ENCODE measurements around the gene MRPL10. TPM values are rescaled to one million over a fixed set of nuclear protein-coding genes. Genes with fewer than 3 reads are reported as not detected.

Gene MRPL10
- total RNA-seq, 1 experiment from 2014 or later: 159 TPM

DNA sequence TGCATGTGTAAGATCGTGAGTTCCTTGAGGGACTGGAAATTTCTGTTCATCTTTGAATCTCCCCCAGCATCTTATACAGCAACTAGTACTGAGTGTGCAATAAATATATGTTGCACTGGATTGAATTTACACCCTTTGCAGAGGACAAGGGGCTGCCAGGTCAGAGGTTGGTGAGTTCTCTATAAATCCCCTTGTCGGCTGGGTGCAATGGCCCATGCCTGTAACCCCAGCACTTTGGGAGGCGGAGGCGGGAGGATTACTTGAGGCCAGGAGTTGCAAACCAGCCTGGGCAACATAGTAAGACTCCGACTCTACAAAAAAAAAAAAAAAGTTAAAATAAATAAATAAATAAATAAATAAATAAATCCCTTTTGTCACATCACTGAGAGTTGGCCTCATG lies 29.0 kb upstream of the MRPL10 start:
- Mint-ChIP-seq H3K4me1 (ENCODE audit: low read depth, unreplicated experiment) (peaks cover 7% of the 10 kb centered on the region), H3K9me3 (ENCODE audit: unreplicated experiment) (no peaks in the 10 kb centered on the region), H3K36me3 (ENCODE audit: insufficient read depth, unreplicated experiment) (no peaks in the 10 kb centered on the region), H3K27ac (ENCODE audit: unreplicated experiment) (no peak overlapping the region), H3K27me3 (ENCODE audit: insufficient read depth, unreplicated experiment) (peaks cover 3% of the 10 kb centered on the region), H3K4me3 (ENCODE audit: unreplicated experiment) (no peak overlapping the region)
- Histone ChIP-seq H3K4me1 (peaks cover 19% of the 10 kb centered on the region), H3K27me3 (replicated peaks; ENCODE audit: control insufficient read depth, insufficient read depth, low read length) (no peaks in the 10 kb centered on the region), H3K9me3 (peaks cover 6% of the 10 kb centered on the region; the same call in 1 of the 2 replicates), H3K36me3 (ENCODE audit: control insufficient read depth, insufficient read depth, low read length) (no peaks in the 10 kb centered on the region), H3K4me3 (ENCODE audit: low read depth, low read length) (no peak overlapping the region)
- TF ChIP-seq, protein P1, sequence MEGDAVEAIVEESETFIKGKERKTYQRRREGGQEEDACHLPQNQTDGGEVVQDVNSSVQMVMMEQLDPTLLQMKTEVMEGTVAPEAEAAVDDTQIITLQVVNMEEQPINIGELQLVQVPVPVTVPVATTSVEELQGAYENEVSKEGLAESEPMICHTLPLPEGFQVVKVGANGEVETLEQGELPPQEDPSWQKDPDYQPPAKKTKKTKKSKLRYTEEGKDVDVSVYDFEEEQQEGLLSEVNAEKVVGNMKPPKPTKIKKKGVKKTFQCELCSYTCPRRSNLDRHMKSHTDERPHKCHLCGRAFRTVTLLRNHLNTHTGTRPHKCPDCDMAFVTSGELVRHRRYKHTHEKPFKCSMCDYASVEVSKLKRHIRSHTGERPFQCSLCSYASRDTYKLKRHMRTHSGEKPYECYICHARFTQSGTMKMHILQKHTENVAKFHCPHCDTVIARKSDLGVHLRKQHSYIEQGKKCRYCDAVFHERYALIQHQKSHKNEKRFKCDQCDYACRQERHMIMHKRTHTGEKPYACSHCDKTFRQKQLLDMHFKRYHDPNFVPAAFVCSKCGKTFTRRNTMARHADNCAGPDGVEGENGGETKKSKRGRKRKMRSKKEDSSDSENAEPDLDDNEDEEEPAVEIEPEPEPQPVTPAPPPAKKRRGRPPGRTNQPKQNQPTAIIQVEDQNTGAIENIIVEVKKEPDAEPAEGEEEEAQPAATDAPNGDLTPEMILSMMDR (IDR thresholded peaks at IDR 0.05; ENCODE audit: insufficient read depth in 1 of 2, low read depth in 1 of 2, low read length in 1 of 2, severe bottlenecking in 1 of 2, unreplicated experiment in 1 of 2): no peak
- CTCF ChIA-PET: interaction anchor here (0.9 to 2.2 kb wide), 3 partner anchors 17 to 29 kb away, joined by 3 to 11 read pairs (median 7); partner anchors contain the start of gene SCRN2
- POLR2A ChIA-PET: no interaction called here
- intact Hi-C loops (cut with micrococcal nuclease; ENCODE audit: unreplicated experiment): loop anchor here (1.0 kb wide), 1 partner anchor 9 kb away; the partner anchor contains the start of gene SP6
- no TSS peak for BruUV-seq (replicated peaks)
- no peak for DNase-seq

DNA sequence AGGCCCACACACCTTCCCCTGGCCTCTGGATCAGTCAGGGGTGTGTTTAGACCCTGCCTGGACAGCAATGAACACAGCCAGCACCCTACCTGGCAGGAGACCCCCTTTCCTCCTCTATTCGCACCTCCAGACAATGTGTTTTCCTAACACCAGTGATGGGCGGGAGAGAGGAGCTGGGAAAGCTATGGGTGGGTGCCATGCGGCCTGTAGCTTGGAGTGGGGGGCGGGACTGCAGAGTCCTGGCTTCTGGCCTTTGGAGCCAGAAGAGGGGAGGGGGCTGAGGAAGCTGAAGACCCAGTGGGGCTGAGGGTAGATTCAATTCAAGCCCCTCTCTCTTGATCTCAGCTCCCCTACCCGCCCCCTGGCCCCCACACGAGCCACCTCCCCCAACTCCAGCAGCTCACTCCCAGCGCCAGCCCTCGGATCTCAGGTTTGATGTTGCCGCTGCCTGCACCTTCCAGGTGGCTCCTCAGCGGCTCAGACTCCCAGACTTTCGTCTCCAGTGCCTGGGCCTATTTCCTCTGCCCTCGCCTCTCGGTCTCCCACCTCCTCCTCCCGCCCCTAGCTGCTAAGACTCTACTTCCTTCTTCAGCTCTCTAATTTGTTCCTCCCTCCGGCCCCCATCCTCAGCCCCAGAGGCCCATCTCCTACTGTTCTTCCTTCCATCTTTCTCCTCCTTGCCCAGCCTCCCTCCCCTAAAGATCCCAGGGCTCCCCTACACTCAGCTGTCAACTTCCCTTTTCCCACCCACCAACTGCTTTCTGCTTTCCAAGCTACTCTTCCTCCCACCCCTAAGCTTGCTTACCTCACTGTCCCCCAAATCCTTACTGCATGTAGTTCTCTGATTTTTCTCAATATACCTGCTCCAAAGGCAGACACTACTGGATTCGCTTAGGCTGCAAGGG lies 26.5 kb upstream of the MRPL10 start:
- no TSS peak for BruUV-seq (replicated peaks)
- no peaks in the 10 kb centered on the region for H3K9me3 Mint-ChIP-seq (ENCODE audit: unreplicated experiment)

GRCh38 chr17:47856830-47857229 lies 25.5 kb upstream of the MRPL10 start:
- Mint-ChIP-seq H3K4me1 (ENCODE audit: low read depth, unreplicated experiment) (peaks cover 6% of the 10 kb centered on the region), H3K27me3 (ENCODE audit: insufficient read depth, unreplicated experiment) (peaks cover 12% of the 10 kb centered on the region), H3K27ac (ENCODE audit: unreplicated experiment) (no peak overlapping the region), H3K4me3 (ENCODE audit: unreplicated experiment) (no peak overlapping the region), H3K36me3 (ENCODE audit: insufficient read depth, unreplicated experiment) (no peaks in the 10 kb centered on the region), H3K9me3 (ENCODE audit: unreplicated experiment) (no peaks in the 10 kb centered on the region)
- Histone ChIP-seq H3K36me3 (ENCODE audit: control insufficient read depth, insufficient read depth, low read length) (no peaks in the 10 kb centered on the region), H3K4me1 (peaks cover 2% of the 10 kb centered on the region; the same call in 1 of the 2 replicates), H3K9me3 (no peaks in the 10 kb centered on the region), H3K4me3 (ENCODE audit: low read depth, low read length) (no peak overlapping the region), H3K27me3 (replicated peaks; ENCODE audit: control insufficient read depth, insufficient read depth, low read length) (no peaks in the 10 kb centered on the region)
- CTCF ChIA-PET: interaction anchor here (0.7 to 2.2 kb wide), 2 partner anchors 9 to 13 kb away, joined by 3 to 10 read pairs; no protein-coding TSS in a partner anchor
- BruUV-seq (replicated peaks): no TSS peak
- TF ChIP-seq, protein P1 (IDR thresholded peaks at IDR 0.05; ENCODE audit: insufficient read depth in 1 of 2, low read depth in 1 of 2, low read length in 1 of 2, severe bottlenecking in 1 of 2, unreplicated experiment in 1 of 2): no peak
- intact Hi-C loops (cut with micrococcal nuclease; ENCODE audit: unreplicated experiment): no loop called here
- POLR2A ChIA-PET: interaction anchor here (1.2 kb wide), 1 partner anchor 28 kb away, joined by 5 read pairs; no protein-coding TSS in a partner anchor
- no peak for DNase-seq

More for the DNA sequence above, 26.5 kb upstream of the MRPL10 start:
- H3K4me1 ChIP-seq: peaks cover 5% of the 10 kb centered on the region
- DNase-seq: no peak
- no peaks in the 10 kb centered on the region for H3K27me3 ChIP-seq (replicated peaks; ENCODE audit: control insufficient read depth, insufficient read depth, low read length)
- H3K9me3 ChIP-seq: peaks cover under 1% of the 10 kb centered on the region; the same call in 1 of the 2 replicates
- intact Hi-C loops (cut with micrococcal nuclease; ENCODE audit: unreplicated experiment): no loop called here
- Mint-ChIP-seq H3K4me3 (ENCODE audit: unreplicated experiment) (no peak overlapping the region), H3K36me3 (ENCODE audit: insufficient read depth, unreplicated experiment) (no peaks in the 10 kb centered on the region), H3K27me3 (ENCODE audit: insufficient read depth, unreplicated experiment) (peaks cover 12% of the 10 kb centered on the region), H3K4me1 (ENCODE audit: low read depth, unreplicated experiment) (no peaks in the 10 kb centered on the region), H3K27ac (ENCODE audit: unreplicated experiment) (no peak overlapping the region)
- POLR2A ChIA-PET: interaction anchor here (0.6 to 1.2 kb wide), 3 partner anchors 27 to 69 kb away, joined by 3 to 11 read pairs (median 5); no protein-coding TSS in a partner anchor
- no peak overlapping the region for H3K4me3 ChIP-seq (ENCODE audit: low read depth, low read length)
- TF ChIP-seq, protein P1 (IDR thresholded peaks at IDR 0.05; ENCODE audit: insufficient read depth in 1 of 2, low read depth in 1 of 2, low read length in 1 of 2, severe bottlenecking in 1 of 2, unreplicated experiment in 1 of 2): no peak
- H3K36me3 ChIP-seq (ENCODE audit: control insufficient read depth, insufficient read depth, low read length): no peaks in the 10 kb centered on the region
- CTCF ChIA-PET: interaction anchor here (0.6 to 2.2 kb wide), 4 partner anchors 10 to 161 kb away, joined by 3 to 10 read pairs (median 5); partner anchors contain the start of gene SCRN2
